NCI-H2196 treated with DMSO at 0.1 percent for 48 hours (cell line): ENCODE measurements around the gene SNRPB.

Experiments used
- DNase-seq: peaks from one replicate; lab custom pipeline; 2025; ENCODE audit not compliant: unreplicated experiment; lab: John Stamatoyannopoulos, UW

The SNRPB gene

DNA sequence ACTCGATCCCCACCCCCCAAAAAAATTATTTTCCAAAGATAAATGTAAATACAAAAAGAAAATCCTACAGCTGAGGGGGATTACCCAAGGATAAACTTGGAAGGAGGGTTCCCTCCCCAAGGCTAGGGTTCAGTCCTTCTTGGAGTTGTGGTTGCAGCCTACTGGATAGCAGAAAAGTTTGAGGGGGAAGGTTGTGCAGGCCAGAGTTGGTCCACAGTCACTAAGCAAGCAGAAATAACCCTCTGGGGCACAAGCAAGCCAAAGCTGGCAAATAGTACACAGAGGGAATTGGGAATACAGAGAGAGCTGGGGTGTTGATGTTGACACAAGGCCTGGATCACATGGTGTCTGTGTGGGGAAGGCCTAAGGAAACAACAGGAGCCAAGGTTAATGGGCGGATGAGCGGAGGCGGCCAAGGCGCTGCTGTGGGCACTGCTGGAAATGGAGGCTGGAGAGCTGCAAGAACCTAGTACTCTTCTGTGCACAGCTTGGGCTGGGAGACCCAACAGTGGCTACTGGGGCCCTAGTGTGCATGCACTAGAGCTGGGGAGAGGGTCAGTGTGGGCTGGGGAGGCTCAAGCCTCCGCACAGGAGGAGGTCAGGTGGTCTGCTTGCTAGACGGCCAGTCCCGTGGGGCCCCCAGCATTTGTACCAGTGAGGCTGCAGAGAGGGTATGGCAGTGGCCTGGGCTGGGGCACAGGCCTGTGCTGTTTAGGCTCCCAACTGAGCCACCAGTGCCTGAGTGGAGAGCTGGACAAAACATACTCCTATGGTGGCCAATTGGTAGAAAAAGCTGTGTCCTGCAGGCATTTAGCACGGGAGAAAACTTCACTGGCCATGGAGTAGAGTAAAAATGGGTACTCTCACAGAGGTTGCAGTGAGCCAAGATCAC, 5.5 kb upstream of the SNRPB start:
- no peak for DNase-seq

DNA sequence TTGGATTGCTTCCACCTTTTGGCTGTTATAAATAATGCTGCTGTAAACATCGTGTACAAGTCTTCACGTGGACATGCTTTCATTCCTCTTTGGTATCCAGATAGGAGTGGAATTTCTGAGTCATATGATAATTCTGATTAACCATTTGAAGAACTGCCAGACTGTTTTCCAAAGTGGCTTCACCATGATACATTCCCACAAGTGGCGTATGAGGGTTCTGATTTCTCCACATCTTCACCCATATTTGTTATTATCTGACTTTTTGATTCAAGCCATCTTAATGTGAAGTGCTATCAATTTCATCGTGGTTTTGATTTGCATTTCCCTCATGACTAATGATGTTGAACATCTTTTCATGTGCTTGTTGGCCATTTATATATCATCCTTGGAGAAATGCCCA, 2.9 kb upstream of the SNRPB start:
- DNase-seq, result no peak

DNA sequence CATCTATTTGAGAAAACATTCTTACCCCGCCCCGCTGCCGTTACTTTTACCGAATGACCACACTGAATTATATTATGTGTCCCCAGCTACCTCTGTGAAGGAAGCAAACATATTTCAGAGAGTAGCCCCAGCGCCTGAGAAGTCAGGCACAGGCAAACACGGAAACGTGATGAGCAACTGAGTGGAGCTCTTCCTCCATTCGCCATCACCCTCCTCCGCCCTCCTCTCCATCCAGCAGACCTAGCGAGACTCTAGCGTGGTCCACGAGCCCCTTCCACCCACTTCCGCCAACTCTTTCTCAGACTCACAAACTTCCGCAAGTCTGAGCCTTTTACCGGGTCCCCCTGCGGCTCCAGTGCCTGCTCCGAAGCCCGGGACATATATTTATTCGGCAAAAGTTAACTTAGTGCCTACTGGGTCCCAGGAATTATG, 582 bp downstream of the SNRPB start:
- DNase-seq, result no peak

DNA sequence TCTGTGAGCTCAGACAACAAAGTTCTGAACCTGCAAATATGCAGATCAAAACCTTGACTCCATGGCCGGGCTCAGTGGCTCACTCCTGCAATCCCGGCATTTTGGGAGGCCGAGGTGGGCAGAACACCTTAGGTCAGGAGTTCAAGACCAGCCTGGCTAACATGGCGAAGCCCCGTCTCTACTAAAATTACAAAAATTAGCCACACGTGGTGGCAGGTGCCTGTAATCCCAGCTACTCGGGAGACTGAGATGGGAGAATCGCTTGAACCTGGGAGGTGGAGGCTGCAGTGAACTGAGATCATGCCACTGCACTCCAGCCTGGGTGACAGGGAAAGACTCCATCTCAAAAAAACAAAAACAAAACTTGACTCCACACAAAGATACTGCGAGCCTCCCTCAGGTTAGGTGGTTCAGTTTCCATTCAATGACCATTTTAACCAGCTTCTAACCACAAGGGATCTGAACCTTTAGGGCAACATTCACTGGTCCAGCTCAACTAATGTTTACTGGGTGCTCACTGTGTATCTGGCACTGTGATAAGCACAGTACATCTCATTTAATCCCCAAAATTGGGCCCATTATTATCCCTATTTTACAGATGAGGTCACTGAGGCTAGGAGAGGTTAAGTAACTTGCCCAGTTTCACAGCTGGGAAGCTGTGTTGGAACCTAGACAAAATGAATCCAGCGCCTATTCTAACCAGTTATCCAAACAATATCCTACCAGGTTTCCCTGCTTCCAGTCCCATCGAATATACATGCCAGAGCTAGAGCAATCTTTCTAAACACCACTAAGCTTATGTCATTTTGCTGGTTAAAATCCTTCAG, 1.8 kb downstream of the SNRPB start:
- no peak for DNase-seq

DNA sequence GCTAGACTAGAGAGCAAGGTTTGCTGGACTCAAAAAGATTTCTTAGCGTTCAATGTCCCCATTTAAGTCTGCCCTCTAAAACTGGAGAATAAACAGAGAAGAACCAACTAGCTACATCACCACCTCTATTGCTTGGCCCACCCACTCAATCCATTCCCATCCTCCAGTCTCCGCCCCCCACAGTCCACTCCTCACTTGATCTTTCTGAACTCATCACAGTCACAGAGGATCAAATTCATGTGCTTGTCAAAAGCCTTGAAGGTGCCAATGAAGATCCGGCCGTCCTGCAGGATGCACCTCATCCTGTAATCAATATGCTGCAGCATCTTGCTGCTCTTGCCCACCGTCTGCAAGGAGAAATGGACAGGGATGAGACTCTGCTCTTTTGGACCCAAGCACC, 3.2 kb downstream of the SNRPB start:
- DNase-seq, result no peak

DNA sequence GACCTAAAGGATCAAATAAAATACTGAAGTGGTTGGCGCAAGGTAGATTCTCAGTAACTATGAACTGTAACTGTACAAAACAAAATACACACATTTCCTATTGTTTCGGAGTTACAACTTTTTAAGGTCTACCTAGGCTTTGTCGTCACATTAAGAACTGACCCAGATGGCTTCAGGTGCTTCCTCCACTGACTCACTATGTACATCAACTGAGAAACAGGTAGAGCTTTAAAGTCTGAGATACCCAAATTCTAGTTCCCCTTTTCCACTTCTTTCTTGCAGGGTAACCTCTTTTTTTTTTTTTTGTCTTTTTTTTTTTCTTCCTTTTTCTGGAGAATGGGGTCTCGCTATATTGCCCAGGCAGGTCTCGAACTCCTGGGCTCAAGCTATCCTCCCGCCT, 5.5 kb downstream of the SNRPB start:
- DNase-seq, result no peak

DNA sequence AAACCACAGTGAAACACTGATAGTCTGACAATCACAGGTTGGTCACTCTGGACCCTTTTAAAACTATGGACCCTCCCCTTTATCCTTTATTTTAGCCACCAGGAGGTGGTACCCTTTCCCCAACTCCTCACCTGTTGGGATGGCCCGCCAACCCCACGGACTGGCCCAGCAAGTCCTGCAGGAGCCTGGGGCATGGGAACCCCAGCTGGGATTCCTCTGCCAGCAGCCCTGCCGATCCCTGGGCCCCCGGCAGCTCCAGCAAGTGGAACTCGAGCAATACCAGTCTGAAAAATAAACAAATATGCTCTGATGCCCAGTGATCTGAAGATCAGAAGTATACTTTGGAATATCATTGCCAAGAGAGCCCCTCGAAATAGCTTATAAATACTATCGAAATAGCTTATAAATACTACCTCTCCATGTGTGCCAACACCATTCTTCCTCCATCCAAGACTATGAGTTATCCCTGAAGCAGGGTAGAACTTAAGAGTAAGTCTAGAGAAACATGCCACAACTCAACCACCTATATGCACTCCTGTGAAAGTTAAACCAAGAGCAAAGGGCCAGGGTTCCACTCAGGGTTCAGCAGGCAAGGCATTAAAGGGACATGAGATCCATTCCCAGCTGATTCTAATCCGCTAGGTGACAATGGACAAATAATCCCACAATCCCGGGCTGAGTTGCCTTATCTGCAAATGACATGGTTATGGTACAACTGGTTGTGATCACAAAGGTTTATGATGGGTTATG, 6.8 kb downstream of the SNRPB start:
- no peak for DNase-seq

DNA sequence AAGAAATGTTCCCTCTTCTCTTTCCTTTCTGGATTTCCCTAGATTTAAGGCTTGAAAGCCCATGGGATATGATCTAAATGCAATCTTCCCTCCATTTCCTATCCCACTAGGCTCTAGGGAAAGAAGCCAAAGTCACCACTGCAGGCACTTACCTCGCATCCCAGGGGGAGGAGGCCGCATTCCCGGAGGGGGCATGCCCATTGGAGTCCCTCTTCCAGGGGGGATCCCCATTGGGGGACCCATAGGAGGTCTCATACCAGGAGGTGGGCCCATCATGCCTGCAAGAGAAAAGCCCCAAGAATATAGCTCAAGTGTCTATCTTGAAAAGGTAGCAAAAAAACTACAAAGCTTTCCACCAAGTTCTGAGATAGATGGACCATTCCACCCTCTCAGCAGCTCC, 8.1 kb downstream of the SNRPB start:
- DNase-seq, result no peak

DNA sequence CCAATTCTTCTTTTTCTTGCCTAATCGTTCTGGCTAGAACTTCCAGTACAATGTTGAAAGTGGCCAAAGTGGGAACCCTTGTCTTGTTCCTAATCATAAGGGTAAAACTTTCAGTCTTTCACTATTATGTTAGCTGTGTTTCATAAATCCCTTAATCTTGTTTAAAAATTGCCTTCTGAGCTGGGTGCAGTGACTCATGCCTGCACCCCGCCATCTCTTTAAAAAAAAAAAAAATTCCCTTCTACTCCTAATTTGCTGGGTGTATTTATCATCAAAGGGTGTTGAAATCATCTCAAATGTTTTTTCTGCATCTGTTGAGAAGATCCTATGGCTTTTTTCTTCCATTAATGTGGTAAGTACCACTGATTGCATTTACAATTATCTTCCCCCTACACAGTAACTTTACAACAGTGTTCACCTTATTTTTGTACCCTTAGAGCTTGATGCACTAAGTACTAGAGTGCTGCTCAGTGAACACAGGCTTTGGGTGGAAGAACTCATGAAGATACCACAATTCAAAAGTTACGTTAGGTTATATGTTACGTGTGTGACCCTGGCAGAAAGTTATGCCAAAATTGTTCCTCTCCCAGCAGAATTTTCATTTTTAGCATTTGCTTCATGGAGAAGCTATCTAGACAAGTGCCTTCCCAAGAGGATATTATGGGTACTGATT, 9.7 kb downstream of the SNRPB start:
- DNase-seq, result no peak

DNA sequence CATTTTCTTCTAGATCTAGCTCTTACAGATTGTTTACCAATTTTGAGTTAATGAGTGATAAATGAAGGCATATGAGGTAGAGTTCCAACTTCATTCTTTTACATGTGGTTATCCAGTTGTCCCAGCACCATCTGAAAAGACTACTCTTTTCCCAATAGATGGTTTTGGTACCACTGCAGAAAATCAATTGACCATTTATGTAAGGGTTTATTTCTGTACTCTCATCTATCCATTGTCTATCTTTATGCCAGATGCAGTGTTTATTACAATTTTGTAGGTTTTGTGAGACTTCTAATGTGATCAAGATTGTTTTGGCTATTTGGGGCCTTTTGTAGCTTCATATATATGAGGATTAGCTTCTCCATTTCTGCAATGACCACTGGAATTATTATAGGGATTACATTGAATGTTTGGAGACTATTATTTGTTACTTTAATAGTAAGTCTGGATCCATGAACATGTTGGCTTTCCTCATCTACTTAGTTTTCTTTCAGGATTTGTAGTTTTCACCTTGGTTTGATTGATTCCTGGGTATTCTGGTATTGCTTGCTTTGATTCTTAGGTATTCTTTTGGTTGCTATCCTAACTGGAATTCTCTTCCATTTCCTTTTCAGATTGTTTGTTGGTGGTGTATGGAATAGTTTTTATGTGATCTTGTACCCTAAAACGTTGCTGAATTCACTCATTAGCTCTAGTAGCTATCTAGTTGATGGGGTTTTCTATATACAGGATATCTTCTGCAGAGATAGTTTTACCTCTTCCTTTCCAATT, 10.4 kb downstream of the SNRPB start:
- no peak for DNase-seq

DNA sequence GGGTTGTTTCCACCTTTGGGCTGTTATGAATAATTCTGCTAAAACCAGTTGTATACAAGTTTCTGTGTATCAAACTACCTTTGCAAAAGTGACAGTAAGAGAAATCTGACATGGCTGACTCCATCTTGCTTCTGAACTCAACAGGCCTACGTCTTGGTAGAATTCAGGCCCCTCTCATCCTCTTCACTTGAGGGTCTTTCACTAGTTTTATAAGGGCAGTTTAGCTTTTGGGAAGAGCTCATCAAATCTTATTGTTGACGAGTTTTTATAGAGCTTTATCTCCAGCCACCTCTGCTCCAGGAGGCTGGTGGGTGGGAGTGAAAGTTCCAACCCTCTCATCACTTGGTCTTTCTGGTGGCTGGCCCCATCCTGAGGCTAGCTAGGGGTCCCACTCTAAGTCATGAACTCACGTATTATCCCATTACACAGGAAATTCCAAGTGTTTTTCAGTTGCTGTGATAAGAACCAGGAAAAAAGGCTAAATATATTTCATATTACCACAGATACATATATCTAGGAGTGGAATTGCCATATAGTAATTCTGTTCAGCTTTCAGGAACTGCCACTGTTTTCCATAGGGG, 11.6 kb downstream of the SNRPB start:
- DNase-seq, result no peak

DNA sequence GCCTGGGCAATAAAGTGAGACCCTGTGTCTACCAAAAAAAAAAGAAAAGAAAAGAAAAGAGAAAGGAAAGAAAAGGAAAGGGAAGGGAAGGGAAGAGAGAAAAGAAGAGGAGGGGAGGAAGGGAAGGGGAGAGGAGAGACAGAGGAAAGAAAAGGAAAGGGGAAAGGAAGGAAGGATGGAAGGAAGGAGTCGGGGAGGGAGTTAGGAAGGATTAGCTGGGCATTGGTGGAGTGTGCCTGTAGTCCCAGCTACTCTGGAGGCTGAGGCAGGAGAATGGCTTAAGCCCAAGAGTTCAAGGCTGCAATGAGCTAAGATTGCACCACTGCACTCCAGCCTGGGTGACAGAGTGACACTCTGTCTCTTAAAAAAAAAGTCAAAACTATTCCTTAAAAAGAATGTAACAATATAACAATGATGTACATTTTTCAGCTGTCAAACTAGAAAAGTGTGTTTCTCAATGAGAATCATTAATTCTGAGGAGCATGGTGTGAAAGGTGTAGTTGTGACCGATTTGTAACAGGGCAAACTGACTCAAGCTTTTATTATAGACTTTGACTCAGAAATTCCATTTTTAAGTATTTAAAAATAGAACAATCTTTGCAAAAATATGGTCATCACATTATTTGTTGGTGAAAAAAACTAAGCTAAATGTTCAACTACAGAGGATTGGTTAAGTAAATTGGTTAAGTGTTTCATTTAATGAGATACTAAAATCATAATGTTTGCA, 14.7 kb downstream of the SNRPB start:
- no peak for DNase-seq

DNA sequence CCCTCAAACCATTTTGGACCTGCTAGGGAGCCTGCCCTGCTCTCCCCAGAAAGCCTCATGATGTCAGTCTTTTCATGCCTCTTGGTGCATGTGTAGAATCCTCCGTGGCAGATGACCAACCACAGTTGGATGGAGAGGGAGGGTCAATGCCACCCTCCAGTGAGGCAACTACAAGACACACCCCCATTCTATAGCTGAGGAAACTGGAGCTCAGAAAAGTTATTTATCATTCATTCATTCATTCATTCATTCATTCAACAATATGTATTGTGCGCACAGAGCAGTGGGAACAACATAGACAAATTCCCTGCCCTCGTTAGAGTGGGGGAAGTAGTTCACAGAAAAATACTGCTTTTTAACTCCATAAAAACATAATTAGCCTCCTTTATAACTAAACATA, 16.8 kb downstream of the SNRPB start:
- DNase-seq, result no peak

DNA sequence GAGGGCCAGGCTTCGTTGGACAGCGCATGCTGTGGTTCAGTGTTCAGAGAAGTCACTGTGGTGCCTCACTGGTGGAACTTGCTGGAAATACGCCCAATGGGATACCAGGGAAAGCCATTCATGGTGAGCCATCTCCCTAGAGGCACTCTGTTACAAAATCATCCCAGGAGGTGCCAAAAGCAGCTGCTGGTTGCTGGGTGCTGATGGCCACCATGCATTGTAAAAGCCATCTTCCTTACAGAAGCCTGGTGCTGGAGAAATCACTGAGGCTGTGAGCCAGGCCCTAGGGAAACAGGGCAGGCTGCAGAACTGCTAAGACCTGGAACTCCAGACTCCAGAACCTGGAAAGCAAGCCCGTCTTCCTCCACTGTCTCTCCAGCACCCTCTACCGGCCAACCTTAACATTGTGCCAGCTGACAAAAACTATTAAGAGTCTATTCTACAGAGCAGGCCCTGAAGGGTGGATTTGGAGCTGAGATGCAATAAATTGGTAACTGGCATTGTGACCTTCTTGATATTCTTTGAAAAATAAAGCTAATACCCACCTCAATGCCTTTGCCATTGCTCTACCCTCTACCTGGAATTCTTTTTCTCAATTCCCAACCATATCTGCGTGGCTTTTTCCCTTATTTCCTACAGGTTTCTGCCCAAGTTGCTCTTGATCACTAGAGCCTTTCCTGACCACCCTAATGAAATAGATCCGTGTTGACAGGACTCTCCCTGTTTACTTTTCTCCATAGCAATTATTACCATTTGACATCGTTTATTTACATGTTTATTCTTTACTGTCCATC, 18.5 kb downstream of the SNRPB start:
- peak; percentile 48 for DNase-seq

DNA sequence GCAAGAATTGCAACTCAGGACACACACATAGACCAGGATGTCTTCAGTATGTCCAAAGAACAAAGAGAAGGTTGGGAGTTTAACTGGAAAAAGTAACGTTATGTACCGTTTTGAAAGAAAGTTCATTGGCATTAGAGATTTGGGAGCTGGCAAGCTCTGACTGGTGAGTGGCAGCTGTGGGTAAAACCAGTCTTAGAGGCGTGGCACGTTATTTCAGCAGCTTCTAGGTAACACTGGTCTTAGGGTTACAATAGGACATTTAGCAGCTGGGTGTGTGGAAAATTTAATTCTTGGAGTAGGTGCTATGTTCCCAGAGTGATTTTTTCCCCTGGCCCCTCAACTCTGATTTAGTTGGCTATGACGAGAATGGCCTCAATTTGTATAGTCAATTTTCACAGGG, 19.2 kb downstream of the SNRPB start:
- no peak for DNase-seq

DNA sequence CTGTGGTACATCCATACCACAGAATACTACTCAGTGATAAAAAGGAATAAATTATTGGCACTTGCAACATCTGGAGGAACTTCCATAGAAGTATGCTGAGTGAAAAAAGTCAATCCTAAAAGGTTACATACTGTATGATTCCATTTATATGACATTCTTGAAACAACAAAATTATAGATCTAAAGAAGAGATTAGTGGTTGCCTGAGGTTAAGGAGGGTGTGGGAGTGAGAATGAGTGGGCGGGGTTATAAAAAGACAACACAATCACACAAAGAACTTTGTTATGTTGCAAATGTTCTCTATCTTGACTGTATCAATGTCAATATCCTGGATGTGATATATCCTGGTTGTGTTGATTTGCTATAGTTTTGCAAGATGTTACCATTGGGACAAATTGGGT, 21.2 kb downstream of the SNRPB start:
- no peak for DNase-seq

DNA sequence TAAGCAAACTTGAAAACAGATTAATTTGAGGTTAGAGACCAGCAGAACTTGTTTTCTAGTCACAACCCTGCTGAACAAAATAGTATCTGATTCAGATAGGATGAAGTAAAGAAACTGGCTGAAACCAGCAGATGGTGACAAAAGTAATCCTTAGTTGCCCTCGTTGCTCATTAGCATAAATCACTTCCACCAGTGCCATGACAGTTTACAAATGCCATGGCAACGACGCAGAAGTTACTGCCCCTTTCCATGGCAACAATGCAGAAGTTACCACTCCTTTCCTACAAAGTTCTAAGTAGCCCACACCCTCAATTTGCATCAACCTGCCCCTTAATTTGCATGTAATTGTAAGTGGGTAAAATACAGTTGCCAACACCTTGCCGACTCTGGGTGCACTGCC, 23.7 kb downstream of the SNRPB start:
- DNase-seq, result no peak

DNA sequence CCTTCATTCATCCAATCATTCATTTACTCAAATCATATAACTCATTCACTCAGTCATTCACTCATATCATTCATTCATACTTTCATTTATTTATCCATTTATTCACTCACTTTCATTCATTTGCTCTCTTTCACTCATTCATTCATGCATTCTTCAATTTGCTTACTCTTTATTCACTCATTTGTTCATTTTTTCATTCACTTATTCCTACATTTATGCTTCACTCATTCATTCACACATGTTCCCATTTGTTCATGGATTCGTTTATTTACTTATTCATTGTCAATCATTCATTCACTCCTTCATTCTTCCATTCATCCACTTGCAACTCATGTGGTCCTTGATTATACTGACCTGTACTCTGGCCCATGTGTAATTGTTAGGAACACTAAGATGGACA, 39.4 kb downstream of the SNRPB start:
- no peak for DNase-seq
